GM04504 (cell line): Measurements from ENCODE around the gene CCT7.

Experiments used
- DNase-seq: peaks from one replicate; pipeline ENCODE4 v3.0.0-alpha.2; 2012; ENCODE audit warnings: low read depth

Gene CCT7

DNA sequence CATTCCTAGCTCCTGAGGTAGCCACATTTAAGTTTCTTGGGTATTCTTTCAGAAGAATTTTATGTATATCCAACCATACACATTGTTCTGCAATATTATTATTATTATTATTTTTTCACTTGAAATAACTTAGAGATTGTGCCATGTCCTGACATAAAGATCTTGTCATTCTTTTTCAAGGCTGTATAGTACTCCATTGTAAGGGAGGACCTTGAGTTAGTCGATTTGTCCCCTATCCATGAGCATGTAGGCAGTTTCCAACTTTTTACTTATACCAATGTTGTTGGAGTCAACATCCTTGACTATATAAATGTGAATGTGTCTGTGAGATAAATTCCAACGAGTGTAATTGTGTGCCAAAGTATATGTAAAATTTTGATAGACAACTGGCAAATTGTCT lies 60.1 kb downstream of the CCT7 start:
- DNase-seq = no peak

DNA sequence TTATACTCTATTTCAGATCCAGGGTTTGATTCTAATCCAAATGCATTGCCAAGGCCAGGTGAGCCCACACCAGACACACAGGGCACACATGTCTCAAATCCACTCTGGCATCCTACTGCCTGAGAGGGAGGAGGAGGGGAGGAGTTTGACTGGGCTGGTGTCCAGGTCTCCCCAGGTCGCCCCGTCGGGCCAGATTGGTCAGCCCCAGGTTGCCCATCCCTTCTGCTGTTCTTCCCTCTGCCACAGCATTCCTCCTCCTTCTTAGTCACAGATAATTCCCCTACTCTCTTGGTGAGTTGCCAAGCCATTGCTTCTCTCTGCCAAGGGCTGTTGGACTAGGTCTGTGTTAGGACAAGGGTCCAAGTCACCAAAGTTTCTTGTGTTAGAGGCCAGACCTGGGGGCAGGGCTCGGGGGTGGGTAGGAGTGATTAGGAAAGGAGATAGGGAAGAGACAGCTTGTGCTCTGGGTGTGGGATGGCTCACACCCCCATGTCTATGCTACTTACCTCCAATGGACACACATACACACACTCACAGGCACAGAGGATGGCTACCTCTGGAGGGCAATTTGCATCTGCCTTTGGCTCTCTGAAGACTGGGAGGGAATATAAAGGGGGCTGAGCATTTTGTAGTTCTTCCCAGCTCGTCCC lies 61.8 kb downstream of the CCT7 start:
- no peak for DNase-seq

DNA sequence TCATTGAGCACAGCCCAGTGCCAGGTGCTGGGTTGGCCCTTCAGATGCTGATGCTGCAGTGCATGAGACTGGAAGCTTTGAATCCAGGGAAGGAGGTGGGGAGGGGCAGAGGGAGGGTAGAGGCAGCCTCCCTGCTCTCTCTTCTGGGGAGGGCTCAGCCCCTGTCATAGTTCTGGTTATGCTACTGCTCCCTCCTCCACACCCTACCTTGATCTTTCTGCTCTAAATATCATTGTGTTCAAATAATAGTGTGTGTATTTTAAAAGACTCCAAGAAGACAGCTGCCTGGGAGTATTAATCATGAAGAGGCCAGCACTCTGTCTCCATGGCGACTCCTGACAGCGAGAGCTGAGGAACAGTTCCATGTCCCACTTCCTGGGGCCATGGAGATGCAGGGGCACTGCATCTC lies 63.0 kb downstream of the CCT7 start:
- DNase-seq = no peak

DNA sequence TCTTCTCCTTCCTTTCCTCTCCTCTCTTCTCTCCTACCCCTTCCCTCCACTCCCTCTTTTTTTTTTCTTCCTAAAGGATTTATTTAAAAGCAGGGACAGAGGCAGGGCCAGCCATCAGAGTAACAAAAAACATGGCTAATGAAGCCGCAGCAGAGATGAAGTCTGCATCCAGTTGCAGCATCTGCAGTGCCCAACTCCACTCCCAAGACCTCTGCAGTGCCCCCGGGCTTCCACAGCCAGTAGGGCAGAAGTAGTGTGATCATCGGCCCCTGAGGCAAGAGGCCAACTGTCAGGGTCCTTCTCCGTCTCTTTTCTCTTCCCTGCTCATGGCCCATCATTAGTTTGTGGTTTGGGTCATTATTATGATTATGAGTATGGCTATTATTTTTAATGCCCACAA lies 63.5 kb downstream of the CCT7 start:
- DNase-seq = no peak

DNA sequence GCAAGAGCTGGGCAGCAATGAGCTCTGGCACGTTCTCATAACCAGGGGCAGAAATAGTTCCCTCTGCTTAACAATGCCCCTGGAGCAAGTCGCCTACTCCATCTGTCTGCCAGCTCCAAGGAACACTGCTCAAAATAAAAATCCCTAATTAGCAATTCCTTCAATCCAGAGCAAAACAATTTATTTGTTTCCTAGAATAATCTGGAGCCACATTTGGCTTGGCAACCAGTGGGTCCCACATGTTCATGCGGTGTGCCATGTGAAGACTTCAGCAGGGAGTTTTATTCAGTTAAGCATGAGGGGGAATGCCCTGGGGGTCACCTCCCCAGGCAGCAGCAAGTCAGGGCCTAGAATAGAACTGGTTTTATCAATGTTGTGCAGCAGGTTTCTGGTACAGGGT lies 66.8 kb downstream of the CCT7 start:
- no peak for DNase-seq

DNA sequence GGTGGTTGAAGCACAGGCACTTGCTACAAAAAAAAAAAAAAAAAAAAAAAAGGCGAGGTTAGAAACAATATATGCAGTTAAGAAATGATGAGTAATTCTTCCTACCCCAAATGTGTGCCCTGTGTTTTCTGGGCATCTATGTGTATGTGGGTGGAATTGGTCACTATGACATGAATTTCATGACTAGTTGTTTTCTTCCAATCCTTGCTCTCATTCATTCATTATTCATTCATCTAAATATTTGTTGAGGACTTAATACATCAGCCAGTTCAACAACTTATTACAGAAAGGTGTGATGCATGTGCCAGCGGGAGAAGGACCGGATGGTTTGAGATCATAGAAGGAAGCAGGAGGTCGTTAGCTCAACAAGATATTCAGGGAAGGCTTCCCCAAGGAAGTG lies 67.5 kb downstream of the CCT7 start:
- DNase-seq = no peak
